Naive B cell (primary cell): Measurements from ENCODE around the gene COL19A1. TPM values are rescaled to one million over a fixed set of nuclear protein-coding genes. Genes with fewer than 3 reads are reported as not detected.

Experiments used
- ATAC-seq, 2 donors: fragments of 150-1000 bp; cut with Tn5 transposase; 2 replicates each; pipeline ENCODE4 v1.10.0; 2021; ENCODE audit warnings: low read depth in 2 of 2, mild to moderate bottlenecking in 2 of 2, moderate library complexity in 2 of 2
- DNase-seq: peaks from one replicate; pipeline ENCODE4 v3.0.0; 2022
- H3K27ac Mint-ChIP-seq, 6 donors: one replicate each; pipeline ENCODE4 v1.8.0; 2020 to 2022; ENCODE audit warnings: mild to moderate bottlenecking in 6 of 6, mixed read lengths in 6 of 6, moderate library complexity in 5 of 6, inconsistent platforms in 2 of 6
- H3K27me3 Mint-ChIP-seq, 3 donors: one replicate each; pipeline ENCODE4 v1.8.0; 2021 to 2022; ENCODE audit warnings: mixed read lengths in 3 of 3, mild to moderate bottlenecking in 1 of 3
- H3K36me3 Mint-ChIP-seq, 2 donors: one replicate each; pipeline ENCODE4 v1.8.0; 2020 to 2022; ENCODE audit warnings: mixed read lengths in 2 of 2, inconsistent platforms in 1 of 2, mild to moderate bottlenecking in 1 of 2
- H3K4me1 Mint-ChIP-seq, 3 donors: one replicate each; pipeline ENCODE4 v1.8.0; 2020 to 2022; ENCODE audit warnings: mixed read lengths in 3 of 3, inconsistent platforms in 1 of 3, mild to moderate bottlenecking in 1 of 3, moderate library complexity in 1 of 3
- H3K4me3 Mint-ChIP-seq, 8 donors: one replicate each; pipeline ENCODE4 v1.8.0; 2020 to 2022; ENCODE audit warnings: mild to moderate bottlenecking in 8 of 8, mixed read lengths in 8 of 8, moderate library complexity in 8 of 8, inconsistent platforms in 2 of 8
- H3K9me3 Mint-ChIP-seq, 7 donors: one replicate each; pipeline ENCODE4 v1.8.0; 2020 to 2022; ENCODE audit warnings: mixed read lengths in 7 of 7, mild to moderate bottlenecking in 5 of 7, inconsistent platforms in 2 of 7, moderate library complexity in 1 of 7
- polyA plus RNA-seq, 6 donors: library from polyadenylated mRNA; unstranded; fragments of 300-500 nt; fragmentation: Illumina TruSeq; gene quantifications; one replicate each; pipeline ENCODE4 v1.2.3, GENCODE V29; 2021; ENCODE audit warnings: low read depth in 6 of 6

The COL19A1 gene
- polyA plus RNA-seq, 6 donors from 2014 or later, result 14.1 to 47.3 (median 31.9) TPM

GRCh38 chr6:70198785-70199184, 332.4 kb downstream of the COL19A1 start:
- Mint-ChIP-seq H3K9me3 (no peaks in the 10 kb centered on the region), H3K27me3 (no peaks in the 10 kb centered on the region), H3K4me3 (no peak overlapping the region), H3K4me1 (no peaks in the 10 kb centered on the region), H3K36me3 (peaks cover 25 to 32% of the 10 kb centered on the region in 2 donors), H3K27ac (peak overlapping the region in 1 of 6 donors; percentile 36)
- ATAC-seq (no peak), DNase-seq (no peak)

- H3K27ac Mint-ChIP-seq, result peak overlapping the region in 2 of 6 donors; percentile 21 to 41
- H3K9me3 Mint-ChIP-seq, result no peaks in the 10 kb centered on the region
- ATAC-seq (no peak), DNase-seq (no peak)
- H3K36me3 Mint-ChIP-seq, result peaks cover 6 to 7% of the 10 kb centered on the region in 2 donors
- no peaks in the 10 kb centered on the region for H3K4me1 Mint-ChIP-seq
- no peak overlapping the region for H3K4me3 Mint-ChIP-seq
- no peaks in the 10 kb centered on the region for H3K27me3 Mint-ChIP-seq
Observed at GRCh38 chr6:70208235-70208790, 342.0 kb downstream of the COL19A1 start.

- DNase-seq (no peak), ATAC-seq (no peak)
- no peaks in the 10 kb centered on the region for H3K9me3 Mint-ChIP-seq
- no peaks in the 10 kb centered on the region for H3K4me1 Mint-ChIP-seq
- H3K27ac Mint-ChIP-seq, result no peak overlapping the region
- peaks cover 6 to 7% of the 10 kb centered on the region in 2 donors for H3K36me3 Mint-ChIP-seq
- H3K27me3 Mint-ChIP-seq, result no peaks in the 10 kb centered on the region
- H3K4me3 Mint-ChIP-seq, result no peak overlapping the region
Observed at GRCh38 chr6:70210462-70210861, 344.1 kb downstream of the COL19A1 start.

DNA sequence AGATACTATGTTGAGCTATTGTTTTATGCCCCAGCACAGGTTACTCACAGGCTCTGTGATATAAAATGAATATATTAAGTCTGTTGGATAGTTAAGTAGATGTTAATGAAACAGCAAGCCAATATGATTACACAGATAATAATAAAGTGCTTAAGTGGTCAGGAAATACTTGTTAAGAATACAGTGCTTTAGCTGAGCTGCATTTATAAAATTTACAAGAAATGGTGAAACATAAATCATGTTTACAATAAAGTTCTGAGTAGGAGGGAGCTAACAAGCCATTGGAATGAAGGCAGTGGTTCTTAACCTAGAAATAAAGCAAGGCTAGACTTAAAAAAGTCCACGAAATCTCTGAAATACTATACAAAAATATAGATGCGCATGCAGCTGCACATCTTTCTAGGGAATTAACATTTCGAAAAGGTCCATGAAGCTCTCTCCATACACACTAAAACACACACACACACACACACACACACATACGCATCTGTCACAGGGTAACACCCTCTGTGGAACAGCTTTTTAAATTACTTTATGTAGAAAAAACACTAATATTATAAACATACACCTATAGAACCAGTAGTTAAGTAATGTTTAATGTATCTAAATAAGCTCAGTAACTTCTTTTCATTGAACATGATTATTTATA, 349.2 kb downstream of the COL19A1 start:
- ATAC-seq (no peak), DNase-seq (no peak)
- Mint-ChIP-seq H3K4me3 (no peak overlapping the region), H3K36me3 (no peaks in the 10 kb centered on the region), H3K27ac (peak overlapping the region in 1 of 6 donors; percentile 6), H3K4me1 (no peaks in the 10 kb centered on the region), H3K9me3 (no peaks in the 10 kb centered on the region), H3K27me3 (no peaks in the 10 kb centered on the region)

- Mint-ChIP-seq H3K27me3 (no peaks in the 10 kb centered on the region), H3K4me3 (no peak overlapping the region)
Observed at GRCh38 chr6:70216767-70217166, 350.4 kb downstream of the COL19A1 start.

DNA sequence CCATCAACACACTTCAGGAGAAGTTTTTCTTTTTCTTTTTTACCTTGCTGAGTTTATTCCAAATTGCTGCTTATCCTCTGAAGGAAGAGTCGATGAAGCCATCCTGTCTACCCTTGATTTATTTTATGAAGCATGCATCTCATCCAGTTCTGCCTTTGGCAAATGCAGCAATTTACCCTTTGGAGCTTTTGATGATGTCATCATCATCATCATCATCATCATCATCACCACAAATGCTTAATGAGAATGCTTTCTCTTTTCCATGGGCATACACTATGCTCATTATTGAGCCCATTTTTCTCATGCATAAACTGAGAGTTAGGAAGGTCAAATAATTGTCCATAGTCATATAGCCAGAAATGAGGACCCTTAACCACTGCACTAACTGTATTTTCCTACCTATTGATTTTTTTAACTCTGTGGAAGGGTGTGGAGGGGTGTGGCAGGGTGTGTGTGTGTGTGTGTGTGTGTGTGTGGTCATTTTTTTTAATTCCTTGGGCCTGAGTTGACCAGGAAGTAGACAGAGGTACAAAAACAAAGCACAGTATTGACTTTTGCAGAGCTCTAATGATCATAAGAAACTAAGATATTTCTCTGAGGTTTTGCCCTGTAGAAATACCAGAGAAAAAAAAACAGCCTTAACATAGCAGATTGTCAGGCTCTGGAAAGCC, 353.7 kb downstream of the COL19A1 start:
- H3K27me3 Mint-ChIP-seq, result peaks cover 6 to 12% (median 9%) of the 10 kb centered on the region in 3 donors
- no peak for DNase-seq
- H3K9me3 Mint-ChIP-seq, result no peaks in the 10 kb centered on the region
- no peak overlapping the region for H3K4me3 Mint-ChIP-seq
- peaks cover 3 to 9% (median 8%) of the 10 kb centered on the region in 3 donors for H3K4me1 Mint-ChIP-seq
- ATAC-seq, result no peak
- H3K36me3 Mint-ChIP-seq, result no peaks in the 10 kb centered on the region
- no peak overlapping the region for H3K27ac Mint-ChIP-seq

More at GRCh38 chr6:70216767-70217166, 350.4 kb downstream of the COL19A1 start:
- ATAC-seq, result no peak
- Mint-ChIP-seq H3K9me3 (no peaks in the 10 kb centered on the region), H3K4me1 (peaks cover 2 to 8% (median 7%) of the 10 kb centered on the region in 3 donors), H3K36me3 (no peaks in the 10 kb centered on the region), H3K27ac (peak overlapping the region in 1 of 6 donors; percentile 49)
- DNase-seq, result no peak

GRCh38 chr6:70221025-70221714, 354.8 kb downstream of the COL19A1 start:
- no peaks in the 10 kb centered on the region for H3K9me3 Mint-ChIP-seq
- H3K4me3 Mint-ChIP-seq, result no peak overlapping the region
- peaks cover 6 to 17% (median 9%) of the 10 kb centered on the region in 3 donors for H3K27me3 Mint-ChIP-seq
- DNase-seq (peak; percentile 7), ATAC-seq (peak; percentile 34 to 36)
- H3K4me1 Mint-ChIP-seq, result peaks cover 3 to 9% (median 8%) of the 10 kb centered on the region in 3 donors
- H3K27ac Mint-ChIP-seq, result no peak overlapping the region
- H3K36me3 Mint-ChIP-seq, result no peaks in the 10 kb centered on the region

DNA sequence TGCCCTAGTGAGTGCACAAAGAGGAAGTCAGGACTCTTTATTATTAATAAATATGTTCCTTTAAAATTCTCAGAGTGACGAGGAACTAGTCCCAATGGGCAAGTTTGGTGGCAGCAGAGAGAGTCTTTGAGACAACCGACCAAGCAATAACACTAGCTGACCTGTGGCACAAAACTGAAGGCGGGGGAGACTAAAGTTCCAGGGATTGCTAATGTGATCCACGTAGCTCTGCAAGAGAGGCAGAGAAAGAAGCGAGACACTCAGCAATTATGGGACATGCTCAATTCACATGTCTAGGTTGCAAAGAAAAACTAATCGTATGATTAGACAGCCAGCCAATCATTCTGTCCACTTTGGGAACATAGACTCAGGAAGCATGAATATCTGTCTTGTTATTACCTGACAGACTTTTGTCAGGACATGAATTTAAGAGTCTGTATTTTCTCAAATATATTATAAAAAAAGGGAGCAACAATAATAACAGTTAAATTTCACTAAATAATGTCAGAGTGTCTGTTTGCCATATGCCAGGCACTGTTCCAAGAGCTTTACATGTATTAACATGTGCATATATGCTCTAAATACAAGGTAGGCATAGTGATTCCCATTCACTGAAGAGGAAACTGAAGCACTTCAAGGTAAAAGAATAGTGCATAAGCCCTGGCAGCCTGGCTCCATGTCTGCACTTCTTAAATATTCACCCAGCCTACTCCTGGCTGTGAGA, 355.5 kb downstream of the COL19A1 start:
- H3K27me3 Mint-ChIP-seq, result peaks cover 9 to 17% (median 9%) of the 10 kb centered on the region in 3 donors
- no peak overlapping the region for H3K27ac Mint-ChIP-seq

DNA sequence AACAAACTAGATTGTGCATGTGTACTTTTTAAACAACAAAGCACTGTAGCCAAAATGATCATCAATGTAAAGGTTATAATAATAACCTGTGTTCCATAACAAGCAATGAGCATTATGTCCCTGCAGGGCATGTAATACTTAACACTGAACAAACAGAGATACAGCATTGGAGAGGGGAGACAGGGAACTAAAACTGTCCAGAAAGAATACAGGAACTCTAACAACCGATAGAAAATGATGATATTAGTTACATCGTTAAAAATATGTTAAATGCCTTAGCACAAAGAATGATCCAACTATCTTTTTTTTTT, 356.0 kb downstream of the COL19A1 start:
- ATAC-seq, result no peak
- H3K27ac Mint-ChIP-seq, result no peak overlapping the region
- H3K9me3 Mint-ChIP-seq, result no peaks in the 10 kb centered on the region
- H3K4me3 Mint-ChIP-seq, result no peak overlapping the region
- no peaks in the 10 kb centered on the region for H3K36me3 Mint-ChIP-seq
- DNase-seq, result no peak
- peaks cover 3 to 9% (median 8%) of the 10 kb centered on the region in 3 donors for H3K4me1 Mint-ChIP-seq
- H3K27me3 Mint-ChIP-seq, result peaks cover 9 to 17% (median 11%) of the 10 kb centered on the region in 3 donors

More for the DNA sequence above, 355.5 kb downstream of the COL19A1 start:
- ATAC-seq (peak in 1 of 2 donors; percentile 25), DNase-seq (no peak)
- H3K9me3 Mint-ChIP-seq, result no peaks in the 10 kb centered on the region
- no peak overlapping the region for H3K4me3 Mint-ChIP-seq
- no peaks in the 10 kb centered on the region for H3K36me3 Mint-ChIP-seq
- peaks cover 3 to 9% (median 8%) of the 10 kb centered on the region in 3 donors for H3K4me1 Mint-ChIP-seq

DNA sequence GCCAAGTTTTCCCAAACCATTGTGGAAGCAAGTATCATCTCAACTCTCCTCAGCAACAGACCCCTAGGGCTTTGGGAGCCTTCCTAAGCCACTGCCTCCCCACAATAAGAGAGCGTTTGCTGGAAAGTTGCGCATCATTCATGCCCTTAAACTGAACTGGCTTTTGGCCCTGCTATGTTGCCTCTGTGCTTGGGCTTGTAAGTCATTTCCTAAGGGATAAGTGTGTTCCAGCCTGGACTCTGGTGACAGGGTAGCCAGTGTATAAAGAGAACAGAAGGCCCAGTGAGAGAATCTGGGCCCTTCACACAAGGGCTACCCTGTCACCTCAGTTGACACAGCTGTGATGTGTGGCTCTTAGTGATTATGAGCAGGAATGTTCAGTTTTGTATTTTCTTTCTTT, 358.7 kb downstream of the COL19A1 start:
- H3K4me1 Mint-ChIP-seq, result peaks cover 3 to 9% (median 8%) of the 10 kb centered on the region in 3 donors
- no peaks in the 10 kb centered on the region for H3K9me3 Mint-ChIP-seq
- DNase-seq, result no peak
- H3K27ac Mint-ChIP-seq, result no peak overlapping the region
- no peak overlapping the region for H3K4me3 Mint-ChIP-seq
- no peaks in the 10 kb centered on the region for H3K36me3 Mint-ChIP-seq
- no peak for ATAC-seq
- H3K27me3 Mint-ChIP-seq, result peaks cover 9 to 17% (median 11%) of the 10 kb centered on the region in 3 donors

DNA sequence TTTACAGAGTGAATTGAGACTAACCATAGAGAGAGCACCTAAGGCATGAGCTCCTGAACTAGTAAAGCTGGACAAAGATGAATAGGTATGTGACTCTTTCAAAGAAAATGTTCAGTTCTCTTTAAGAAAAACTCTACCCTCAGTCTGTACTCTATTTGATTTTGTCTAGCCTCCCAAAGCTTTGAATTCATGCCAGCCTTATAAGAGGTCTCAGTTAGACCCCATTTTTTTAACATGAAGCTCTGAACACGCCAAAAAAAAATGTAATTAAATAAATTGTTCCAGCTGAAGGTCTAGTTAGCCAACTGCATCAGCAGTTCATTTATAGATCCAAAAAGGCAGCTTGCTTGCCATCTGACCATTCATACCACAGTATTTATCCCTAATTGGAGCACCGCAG, 365.0 kb downstream of the COL19A1 start:
- Mint-ChIP-seq H3K4me3 (no peak overlapping the region), H3K4me1 (no peaks in the 10 kb centered on the region), H3K27ac (no peak overlapping the region), H3K36me3 (no peaks in the 10 kb centered on the region), H3K27me3 (peaks cover 0 to 6% (median 5%) of the 10 kb centered on the region in 3 donors), H3K9me3 (no peaks in the 10 kb centered on the region)
- DNase-seq (no peak), ATAC-seq (no peak)

- Mint-ChIP-seq H3K4me3 (no peak overlapping the region), H3K27ac (no peak overlapping the region), H3K36me3 (no peaks in the 10 kb centered on the region), H3K9me3 (no peaks in the 10 kb centered on the region), H3K27me3 (peaks cover 0 to 12% (median 11%) of the 10 kb centered on the region in 3 donors), H3K4me1 (no peaks in the 10 kb centered on the region)
- DNase-seq, result no peak
- no peak for ATAC-seq
Observed at GRCh38 chr6:70234561-70235236, 368.3 kb downstream of the COL19A1 start.

- ATAC-seq (no peak), DNase-seq (no peak)
- Mint-ChIP-seq H3K27ac (no peak overlapping the region), H3K27me3 (peaks cover 0 to 12% (median 11%) of the 10 kb centered on the region in 3 donors), H3K9me3 (no peaks in the 10 kb centered on the region), H3K4me3 (no peak overlapping the region), H3K36me3 (no peaks in the 10 kb centered on the region), H3K4me1 (no peaks in the 10 kb centered on the region)
Observed at GRCh38 chr6:70236343-70236742, 370.0 kb downstream of the COL19A1 start.
